ENCODE results near the gene EML1.

EML1 gene

GRCh38 chr14:99775351-99775750 lies 17.9 kb upstream of the EML1 start:
- no peak for DNase-seq (ENCODE audit: low read depth)
- TF ChIP-seq CTCF (conservative IDR thresholded peaks at IDR 0.05; ENCODE audit: low read depth, low read length) = no peak
- no peak overlapping the region for H3K4me3 ChIP-seq (ENCODE audit: low read depth, low read length)

GRCh38 chr14:99777951-99778350 lies 15.3 kb upstream of the EML1 start:
- no peak overlapping the region for H3K4me3 ChIP-seq (ENCODE audit: low read depth, low read length)
- no peak for TF ChIP-seq CTCF (conservative IDR thresholded peaks at IDR 0.05; ENCODE audit: low read depth, low read length)
- no peak for DNase-seq (ENCODE audit: low read depth)

- peak; percentile 51 for DNase-seq (ENCODE audit: low read depth)
- no peak overlapping the region for H3K4me3 ChIP-seq (ENCODE audit: low read depth, low read length)
- no peak for TF ChIP-seq CTCF (conservative IDR thresholded peaks at IDR 0.05; ENCODE audit: low read depth, low read length)
Observed at GRCh38 chr14:99779751-99780150, 13.5 kb upstream of the EML1 start.

GRCh38 chr14:99780690-99781089 lies 12.5 kb upstream of the EML1 start:
- no peak overlapping the region for H3K4me3 ChIP-seq (ENCODE audit: low read depth, low read length)
- no peak for DNase-seq (ENCODE audit: low read depth)
- TF ChIP-seq CTCF (conservative IDR thresholded peaks at IDR 0.05; ENCODE audit: low read depth, low read length) = no peak

GRCh38 chr14:99781091-99781490 lies 12.1 kb upstream of the EML1 start:
- TF ChIP-seq CTCF (conservative IDR thresholded peaks at IDR 0.05; ENCODE audit: low read depth, low read length) = no peak
- no peak overlapping the region for H3K4me3 ChIP-seq (ENCODE audit: low read depth, low read length)
- no peak for DNase-seq (ENCODE audit: low read depth)

- no peak for DNase-seq (ENCODE audit: low read depth)
- no peak for TF ChIP-seq CTCF (conservative IDR thresholded peaks at IDR 0.05; ENCODE audit: low read depth, low read length)
- H3K4me3 ChIP-seq (ENCODE audit: low read depth, low read length) = no peak overlapping the region
Observed at GRCh38 chr14:99781853-99782610, 11.2 kb upstream of the EML1 start.

- no peak for TF ChIP-seq CTCF (conservative IDR thresholded peaks at IDR 0.05; ENCODE audit: low read depth, low read length)
- no peak for DNase-seq (ENCODE audit: low read depth)
- no peak overlapping the region for H3K4me3 ChIP-seq (ENCODE audit: low read depth, low read length)
Observed at GRCh38 chr14:99784508-99784907, 8.7 kb upstream of the EML1 start.

Data from choroid plexus epithelial cell (primary cell).